Activated T-helper 1 cell treated with anti-CD3 and anti-CD28 coated beads, Interleukin-2, amount 50 U/mL, for 16 hours (primary cell): ENCODE measurements around the gene KIF13A.
"Not testable (repeated sequence)": the region's sequence is repeated elsewhere in the genome, so short reads cannot be mapped to it uniquely, and the experiment has no call there.

Source experiments
- DNase-seq, 2 donors: peaks; one replicate each; pipeline ENCODE4 v3.0.0-alpha.2; 2020; ENCODE audit warnings: low read depth in 1 of 2, low spot score in 1 of 2

KIF13A gene

GRCh38 chr6:17987447-17987696 lies at the start of gene KIF13A:
Gene KIF13A, minus strand, starts transcription at chr6:17987635. Its CDS starts 172 bp downstream, at chr6:17987463.
- DNase-seq, result no peak

GRCh38 chr6:18036781-18037180 lies 49.3 kb upstream of the KIF13A start:
- DNase-seq, result no peak

DNA sequence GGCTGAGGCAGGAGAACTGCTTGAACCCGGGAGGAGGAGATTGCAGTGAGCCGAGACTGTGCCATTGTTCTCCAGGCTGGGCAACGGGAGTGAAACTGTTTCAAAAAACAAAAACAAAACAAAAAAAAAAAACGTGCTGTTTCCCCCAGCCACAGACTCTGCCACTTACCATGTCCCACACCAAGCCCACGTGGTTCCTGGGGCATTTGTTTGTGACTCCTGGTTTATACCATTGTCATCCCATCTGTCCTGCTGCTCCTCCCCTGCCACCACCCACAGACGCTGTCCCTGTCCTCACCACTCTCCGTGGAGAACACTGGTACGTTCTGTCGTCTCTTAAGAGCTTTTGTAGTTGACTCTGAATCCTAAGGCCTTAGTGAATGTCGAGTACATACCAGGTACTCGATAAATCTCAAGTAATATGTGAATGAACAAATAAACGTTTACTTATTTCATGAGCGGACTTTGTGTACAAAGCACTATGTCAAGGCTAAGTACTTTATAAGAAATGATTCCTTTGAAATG lies 48.0 kb upstream of the KIF13A start:
- no peak for DNase-seq

GRCh38 chr6:18034798-18035202 lies 47.4 kb upstream of the KIF13A start:
- DNase-seq, result no peak

DNA sequence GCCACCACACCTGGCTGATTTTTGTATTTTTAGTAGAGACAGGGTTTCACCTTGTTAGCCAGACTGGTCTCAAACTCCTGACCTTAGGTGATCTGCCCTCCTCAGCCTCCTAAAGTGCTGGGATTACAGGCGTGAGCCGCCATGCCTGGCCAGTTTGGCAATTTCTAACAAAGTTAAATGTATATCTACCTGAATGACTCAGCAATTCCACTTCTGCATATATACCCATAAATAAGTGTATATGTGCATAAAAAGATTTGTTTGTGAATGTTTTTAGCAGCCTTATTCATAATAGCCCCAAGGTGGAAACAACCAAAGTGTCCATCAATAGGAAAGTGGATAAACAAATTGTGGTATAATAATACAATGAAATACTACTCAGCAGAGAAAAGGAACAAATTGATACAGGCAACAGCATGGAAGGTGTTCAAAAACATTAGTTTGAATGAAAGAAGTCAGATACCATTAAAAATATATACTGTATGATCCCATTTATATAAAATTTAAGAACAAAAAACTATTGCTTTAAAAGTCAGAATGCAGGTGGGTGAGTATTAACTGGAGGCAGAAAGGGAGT lies 44.3 kb upstream of the KIF13A start:
- no peak for DNase-seq

- no peak for DNase-seq
Measured at GRCh38 chr6:18031189-18031588, 43.8 kb upstream of the KIF13A start.

- no peak for DNase-seq
Measured at GRCh38 chr6:18028332-18028731, 40.9 kb upstream of the KIF13A start.

- DNase-seq, result no peak
Measured at GRCh38 chr6:18025596-18025995, 38.2 kb upstream of the KIF13A start.

- no peak for DNase-seq
Measured at GRCh38 chr6:18024876-18025275, 37.4 kb upstream of the KIF13A start.

DNA sequence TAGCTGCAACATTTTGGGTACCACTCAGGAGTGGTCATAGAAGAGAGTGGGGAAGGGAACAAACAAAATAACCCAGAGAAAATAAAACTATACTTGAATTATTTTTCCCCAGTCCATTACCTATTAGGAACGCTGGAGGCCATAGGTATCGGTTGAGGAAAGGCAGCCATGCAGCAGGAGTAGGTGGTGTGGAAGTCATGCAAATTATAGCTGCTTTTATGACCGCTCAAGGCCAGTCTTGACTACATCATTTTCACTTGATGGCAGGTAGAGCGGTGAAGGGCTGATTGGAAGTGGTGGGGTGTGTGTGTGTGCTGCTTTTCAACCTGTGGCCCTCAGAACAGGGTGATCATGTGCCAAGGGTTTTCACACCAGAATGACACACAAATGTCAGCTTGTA lies 36.5 kb upstream of the KIF13A start:
- no peak for DNase-seq

- no peak for DNase-seq
Measured at GRCh38 chr6:18022398-18023231, 35.2 kb upstream of the KIF13A start.

DNA sequence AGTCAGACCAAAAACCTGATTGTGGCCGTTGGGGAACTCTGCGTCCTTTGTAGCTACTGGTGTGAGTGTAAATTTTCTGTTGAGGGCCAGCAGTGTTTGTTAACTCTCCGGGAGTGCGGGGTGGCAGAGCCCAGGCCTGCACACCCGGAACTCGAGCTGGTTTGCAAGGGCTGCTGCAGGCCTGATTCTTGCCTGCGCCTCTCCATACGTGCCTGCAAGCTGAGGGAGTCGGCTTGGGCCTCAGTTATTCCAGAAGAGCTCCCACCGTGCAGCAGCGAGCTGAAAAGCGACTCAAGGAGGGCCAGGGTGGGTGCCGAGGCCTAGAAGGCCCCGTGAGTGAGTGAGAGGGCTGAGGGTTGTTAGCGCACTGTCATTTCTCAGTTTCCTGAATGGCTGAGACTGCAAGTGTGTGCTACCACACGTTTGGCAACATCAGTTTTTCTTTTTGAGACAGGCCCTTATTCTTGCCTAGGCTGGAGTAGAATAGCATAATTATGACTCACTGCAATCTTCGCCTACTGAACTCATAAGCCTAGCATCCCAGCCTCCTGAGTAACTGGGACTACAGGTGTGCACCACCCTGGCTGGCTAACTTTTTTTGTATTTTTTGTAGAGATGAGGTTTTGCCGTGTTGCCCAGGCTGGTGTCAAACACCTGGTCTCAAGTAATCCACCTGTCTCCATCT lies 33.9 kb upstream of the KIF13A start:
- no peak for DNase-seq

DNA sequence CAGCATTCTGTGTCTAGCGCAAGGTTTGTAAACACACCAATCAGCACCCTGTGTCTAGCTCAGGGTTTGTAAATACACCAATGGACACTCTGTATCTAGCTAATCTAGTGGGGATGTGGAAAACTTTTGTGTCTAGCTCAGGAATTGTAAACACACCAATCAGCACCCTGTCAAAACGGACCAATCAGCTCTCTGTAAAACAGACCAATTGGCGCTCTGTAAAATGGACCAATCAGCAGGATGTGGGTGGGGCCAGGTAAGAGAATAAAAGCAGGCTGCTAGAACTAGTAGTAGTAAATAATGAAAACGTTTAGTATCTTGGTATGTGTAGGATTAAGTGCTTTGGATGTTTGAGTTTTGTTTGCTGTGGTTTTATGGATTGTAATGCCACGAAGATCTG lies 33.1 kb upstream of the KIF13A start:
- not testable (repeated sequence) for DNase-seq

DNA sequence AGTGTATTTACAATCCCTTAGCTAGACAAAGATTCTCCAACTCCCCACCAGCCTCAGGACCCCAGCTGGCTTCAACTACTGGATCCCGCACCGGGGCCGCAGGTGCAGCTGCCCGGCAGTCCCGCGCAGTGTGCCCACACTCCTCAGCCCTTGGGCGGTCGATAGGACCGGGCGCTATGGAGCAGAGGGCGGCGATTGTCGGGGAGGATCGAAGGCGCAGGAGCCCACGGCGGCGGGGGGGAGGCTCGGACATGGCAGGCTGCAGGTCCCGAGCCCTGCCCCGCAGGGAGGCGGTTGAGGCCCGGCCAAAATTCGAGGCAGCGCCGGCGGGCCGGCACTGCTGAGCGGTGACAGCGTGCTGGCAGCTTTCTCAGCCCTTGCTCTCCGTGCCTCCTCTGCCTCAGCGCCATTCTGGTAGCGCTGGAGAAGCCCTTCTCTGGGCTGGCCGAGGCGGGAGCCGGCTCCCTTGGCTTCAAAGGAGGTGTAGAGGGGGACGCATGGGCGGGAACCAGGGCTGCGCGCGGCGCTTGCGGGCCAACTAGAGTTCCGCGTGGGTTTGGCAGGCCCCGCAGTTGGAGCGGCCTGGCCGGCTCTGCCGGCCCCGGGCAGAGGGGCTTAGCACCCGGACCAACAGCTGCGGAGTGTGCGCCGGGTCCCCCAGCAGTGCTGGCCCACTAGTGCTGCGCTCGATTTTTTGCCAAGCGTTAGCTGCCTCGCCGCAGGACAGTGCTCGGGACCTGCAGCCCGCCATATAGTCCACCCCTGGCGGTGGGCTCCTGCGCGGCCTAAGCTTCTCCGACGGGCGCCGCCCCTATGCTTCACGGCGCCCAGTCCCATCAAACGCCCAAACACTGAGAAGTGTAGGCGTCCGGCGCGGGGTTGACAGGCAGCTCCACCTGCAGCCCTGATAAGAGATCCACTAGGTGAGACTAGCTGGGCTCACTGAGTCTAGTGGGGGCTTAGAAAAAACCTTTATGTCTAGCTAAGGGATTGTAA lies 32.4 kb upstream of the KIF13A start:
- no peak for DNase-seq

GRCh38 chr6:18019133-18019532 lies 31.7 kb upstream of the KIF13A start:
- DNase-seq, result not testable (repeated sequence)

DNA sequence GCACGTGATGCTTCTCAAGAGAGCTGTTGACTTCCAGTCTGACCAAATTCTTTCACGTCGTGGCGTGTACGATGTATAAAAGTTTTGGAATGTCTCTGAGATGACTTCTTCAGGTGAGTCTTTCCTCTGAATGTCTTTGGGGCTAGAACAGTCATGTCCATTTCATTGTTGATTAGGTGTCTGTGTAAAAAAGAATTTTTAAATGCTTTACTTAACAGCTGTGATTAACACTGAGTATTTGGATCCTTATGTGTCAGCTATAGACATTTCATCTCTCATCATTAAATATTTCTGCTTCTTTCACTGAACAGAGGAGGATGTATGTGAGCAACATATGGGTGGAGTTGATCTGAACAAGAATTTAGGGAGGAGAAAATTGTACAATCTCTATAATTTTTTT lies 29.3 kb upstream of the KIF13A start:
- no peak for DNase-seq

- no peak for DNase-seq
Measured at GRCh38 chr6:18016133-18016532, 28.7 kb upstream of the KIF13A start.

DNA sequence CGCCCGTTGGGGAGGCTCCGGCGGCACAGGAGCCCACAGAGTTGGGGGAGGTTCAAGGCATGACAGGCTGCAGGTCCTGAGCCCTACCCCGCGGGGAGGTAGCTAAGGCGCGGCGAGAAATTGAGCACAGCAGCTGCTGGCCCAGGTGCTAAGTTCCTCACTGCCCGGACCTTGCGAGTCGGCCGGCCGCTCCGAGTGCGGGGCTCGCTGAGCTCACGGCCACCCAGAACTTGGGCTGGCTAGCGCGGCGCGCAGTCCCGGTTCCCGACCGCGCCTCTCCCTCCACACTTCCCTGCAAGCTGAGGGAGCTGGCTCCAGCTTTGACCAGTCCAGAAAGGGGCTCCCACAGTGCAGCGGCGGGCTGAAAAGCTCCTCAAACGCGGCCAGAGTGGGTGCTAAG lies 23.9 kb upstream of the KIF13A start:
- no peak for DNase-seq

GRCh38 chr6:18010540-18010939 lies 23.1 kb upstream of the KIF13A start:
- not testable (repeated sequence) for DNase-seq

DNA sequence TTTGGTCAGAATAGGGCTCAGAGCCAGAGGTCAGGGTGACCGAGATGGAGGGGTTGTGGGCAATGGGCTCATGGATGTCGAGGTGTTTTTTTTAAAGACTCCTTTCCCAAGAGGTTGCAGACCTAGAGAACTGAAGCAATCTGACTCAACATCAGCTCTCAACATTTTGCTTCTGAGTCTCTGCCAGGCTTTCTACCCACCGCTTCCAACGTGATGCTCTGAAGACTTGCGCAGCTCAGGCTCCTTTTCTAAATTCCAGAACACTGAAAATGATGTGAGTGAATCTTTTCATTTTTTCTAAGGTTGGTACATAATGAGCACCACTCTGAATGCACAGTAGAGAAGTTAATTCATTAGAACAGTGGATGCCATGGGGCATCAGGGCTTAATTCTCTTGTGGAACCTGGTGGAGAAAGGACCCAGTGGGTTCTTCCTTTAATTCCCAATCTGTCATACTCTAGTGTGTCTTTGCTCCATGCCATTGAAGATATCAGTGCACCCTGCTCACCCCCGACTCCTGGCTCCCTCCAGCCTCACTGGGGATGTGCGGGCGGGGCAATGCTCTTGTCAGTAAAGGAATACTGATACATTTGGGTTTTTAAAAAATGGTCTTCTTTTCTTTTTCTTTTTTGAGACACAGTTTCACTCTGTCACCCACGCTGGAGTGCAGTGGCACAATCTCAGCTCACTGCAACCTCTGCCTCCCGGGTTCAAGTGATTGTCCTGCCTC lies 17.0 kb upstream of the KIF13A start:
- DNase-seq, result no peak
